GM12878 (cell line): Measurements from ENCODE around the gene NISCH.

Source experiments
- BHLHE40 ChIP-seq, 2 experiments: fragments of 450-650 bp in 1 of 2; IDR thresholded peaks; 2 replicates each; pipeline ENCODE4 v1.6.1; 2011 to 2017; ENCODE audit warnings: low read depth in 2 of 2, borderline replicate concordance in 1 of 2, improper control_type of control experiment in 1 of 2, low read length in 1 of 2, mild to moderate bottlenecking in 1 of 2
- CTCF ChIP-seq, 3 experiments: IDR thresholded peaks in 2 of 3; conservative IDR thresholded peaks in 1 of 3; 2 replicates each; pipeline ENCODE4 v1.5.1; 2011; ENCODE audit warnings: low read depth in 3 of 3, low read length in 3 of 3, mild to moderate bottlenecking in 3 of 3, control low read depth in 2 of 3, moderate library complexity in 2 of 3, inconsistent platforms in 1 of 3, mixed read lengths in 1 of 3; ENCODE audit not compliant: control insufficient read depth in 2 of 3, insufficient read depth in 1 of 3; ENCODE audit errors: extremely low read depth in 1 of 3
- EZH2 ChIP-seq: IDR thresholded peaks from 2 replicates; pipeline ENCODE4 v1.6.1; 2012; ENCODE audit warnings: low read depth, mild to moderate bottlenecking, control low read depth, inconsistent platforms, low read length, borderline replicate concordance; ENCODE audit not compliant: control insufficient read depth
- HDAC6 ChIP-seq: fragments of 200-600 bp; sonication (generic); IDR thresholded peaks from one replicate; pipeline ENCODE4 v1.8.0; 2017; ENCODE audit warnings: antibody characterized with exemption; ENCODE audit not compliant: unreplicated experiment
- POLR2A ChIP-seq: IDR thresholded peaks from 2 replicates; pipeline ENCODE4 v1.6.1; 2011; ENCODE audit warnings: low read depth, mild to moderate bottlenecking, low read length
- RAD51 ChIP-seq: fragments of 450-650 bp; IDR thresholded peaks from 2 replicates; pipeline ENCODE4 v1.6.1; 2016; ENCODE audit warnings: moderate library complexity, mild to moderate bottlenecking, inconsistent platforms
- RUNX3 ChIP-seq: IDR thresholded peaks from 2 replicates; pipeline ENCODE4 v1.6.1; 2012; ENCODE audit warnings: low read length, inconsistent platforms
- TF ChIP-seq, protein P1 (sequence below): fragments of 450-650 bp; conservative IDR thresholded peaks from 2 replicates; pipeline ENCODE4 v1.6.1; 2017; ENCODE audit warnings: mild to moderate bottlenecking, moderate library complexity
- TF ChIP-seq, protein P2 (sequence below): fragments of 450-650 bp; IDR thresholded peaks from 2 replicates; pipeline ENCODE4 v1.6.1; 2017; ENCODE audit warnings: low read depth, mild to moderate bottlenecking, moderate library complexity

GRCh38 chr3:52492059-52492458 lies 36.7 kb downstream of the NISCH start:
- no peak for TF ChIP-seq EZH2
- TF ChIP-seq BHLHE40 (IDR thresholded peaks at IDR 0.05; ENCODE audit: borderline replicate concordance in 1 of 2, low read depth in 2 of 2, low read length in 1 of 2), result no peak
- no peak for TF ChIP-seq CTCF (IDR thresholded peaks at IDR 0.05 in 2 of 3, conservative IDR thresholded peaks at IDR 0.05 in 1 of 3; ENCODE audit: control insufficient read depth in 2 of 3, extremely low read depth in 1 of 3, insufficient read depth in 1 of 3, low read depth in 3 of 3, low read length in 3 of 3)
- TF ChIP-seq HDAC6, result no peak
- no peak for TF ChIP-seq POLR2A
- no peak for TF ChIP-seq RAD51
- TF ChIP-seq, protein P1, sequence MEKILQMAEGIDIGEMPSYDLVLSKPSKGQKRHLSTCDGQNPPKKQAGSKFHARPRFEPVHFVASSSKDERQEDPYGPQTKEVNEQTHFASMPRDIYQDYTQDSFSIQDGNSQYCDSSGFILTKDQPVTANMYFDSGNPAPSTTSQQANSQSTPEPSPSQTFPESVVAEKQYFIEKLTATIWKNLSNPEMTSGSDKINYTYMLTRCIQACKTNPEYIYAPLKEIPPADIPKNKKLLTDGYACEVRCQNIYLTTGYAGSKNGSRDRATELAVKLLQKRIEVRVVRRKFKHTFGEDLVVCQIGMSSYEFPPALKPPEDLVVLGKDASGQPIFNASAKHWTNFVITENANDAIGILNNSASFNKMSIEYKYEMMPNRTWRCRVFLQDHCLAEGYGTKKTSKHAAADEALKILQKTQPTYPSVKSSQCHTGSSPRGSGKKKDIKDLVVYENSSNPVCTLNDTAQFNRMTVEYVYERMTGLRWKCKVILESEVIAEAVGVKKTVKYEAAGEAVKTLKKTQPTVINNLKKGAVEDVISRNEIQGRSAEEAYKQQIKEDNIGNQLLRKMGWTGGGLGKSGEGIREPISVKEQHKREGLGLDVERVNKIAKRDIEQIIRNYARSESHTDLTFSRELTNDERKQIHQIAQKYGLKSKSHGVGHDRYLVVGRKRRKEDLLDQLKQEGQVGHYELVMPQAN, result no peak
- TF ChIP-seq, protein P2, sequence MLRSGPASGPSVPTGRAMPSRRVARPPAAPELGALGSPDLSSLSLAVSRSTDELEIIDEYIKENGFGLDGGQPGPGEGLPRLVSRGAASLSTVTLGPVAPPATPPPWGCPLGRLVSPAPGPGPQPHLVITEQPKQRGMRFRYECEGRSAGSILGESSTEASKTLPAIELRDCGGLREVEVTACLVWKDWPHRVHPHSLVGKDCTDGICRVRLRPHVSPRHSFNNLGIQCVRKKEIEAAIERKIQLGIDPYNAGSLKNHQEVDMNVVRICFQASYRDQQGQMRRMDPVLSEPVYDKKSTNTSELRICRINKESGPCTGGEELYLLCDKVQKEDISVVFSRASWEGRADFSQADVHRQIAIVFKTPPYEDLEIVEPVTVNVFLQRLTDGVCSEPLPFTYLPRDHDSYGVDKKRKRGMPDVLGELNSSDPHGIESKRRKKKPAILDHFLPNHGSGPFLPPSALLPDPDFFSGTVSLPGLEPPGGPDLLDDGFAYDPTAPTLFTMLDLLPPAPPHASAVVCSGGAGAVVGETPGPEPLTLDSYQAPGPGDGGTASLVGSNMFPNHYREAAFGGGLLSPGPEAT, result no peak
- TF ChIP-seq RUNX3, result no peak
